PC-3 (cell line): ENCODE results near the gene CHRNB1. TPM values are rescaled to one million over a fixed set of nuclear protein-coding genes. Genes with fewer than 3 reads are reported as not detected.
A peak's percentile ranks its signal among the peaks of the same experiment; 100 is the strongest.

Experiments
- ATAC-seq: fragments of 200-7000 bp; cut with Tn5 transposase; 2 replicates; pipeline ENCODE4 v1.9.1; 2020; ENCODE audit warnings: mild to moderate bottlenecking, moderate library complexity
- BruUV-seq: library from RNA; stranded (reverse); fragments of 400-500 nt; replicated peaks from 2 replicates; lab custom pipeline; 2021; lab: Mats Ljungman, UMichigan
- CTCF ChIA-PET: fragments of 300-600 bp; sonication (Branson Sonifier 250); formaldehyde crosslinking; loops from one replicate; lab custom pipeline; 2022; ENCODE audit warnings: antibody characterized with exemption; lab: Charles Lee
- POLR2A ChIA-PET: fragments of 300-600 bp; sonication (Branson Sonifier 250); formaldehyde crosslinking; loops from one replicate; lab custom pipeline; 2022; ENCODE audit warnings: antibody characterized with exemption; ENCODE audit not compliant: unreplicated experiment; lab: Charles Lee
- DNase-seq: peaks from one replicate; pipeline ENCODE4 v3.0.0-alpha.2; 2015
- H2AFZ ChIP-seq: fragments of 300-600 bp; sonication (generic); 2 replicates; pipeline ENCODE4 v1.6.0; 2016; ENCODE audit warnings: antibody characterized with exemption, low read length
- H3F3A ChIP-seq: fragments of 300-600 bp; sonication (generic); one replicate; pipeline ENCODE4 v1.6.0; 2017; ENCODE audit warnings: antibody characterized with exemption, low read length, control low read depth, mild to moderate bottlenecking; ENCODE audit not compliant: unreplicated experiment
- H3K27ac ChIP-seq: fragments of 300-600 bp; sonication (generic); 2 replicates; pipeline ENCODE4 v1.5.1; 2016; ENCODE audit warnings: mild to moderate bottlenecking, low read length
- H3K27me3 ChIP-seq: fragments of 300-600 bp; sonication (generic); 2 replicates; pipeline ENCODE4 v1.6.1; 2016; ENCODE audit warnings: low read length, mixed read lengths
- H3K36me3 ChIP-seq: fragments of 300-600 bp; sonication (generic); 2 replicates; pipeline ENCODE4 v1.6.1; 2016; ENCODE audit warnings: low read depth, mixed run types, low read length, mixed read lengths
- H3K4me1 ChIP-seq: fragments of 300-600 bp; sonication (generic); 2 replicates; pipeline ENCODE4 v1.5.1; 2016; ENCODE audit warnings: low read length; ENCODE audit not compliant: insufficient read depth
- H3K4me2 ChIP-seq: fragments of 300-600 bp; sonication (generic); 2 replicates; pipeline ENCODE4 v1.6.0; 2016; ENCODE audit warnings: low read length
- H3K4me3 ChIP-seq: fragments of 300-600 bp; sonication (generic); 2 replicates; pipeline ENCODE4 v1.5.1; 2016; ENCODE audit warnings: mild to moderate bottlenecking, low read length, mixed read lengths
- H3K79me2 ChIP-seq: fragments of 300-600 bp; sonication (generic); 2 replicates; pipeline ENCODE4 v1.6.1; 2017; ENCODE audit warnings: low read length, mixed read lengths
- H3K9ac ChIP-seq: fragments of 300-600 bp; sonication (generic); 2 replicates; pipeline ENCODE4 v1.6.0; 2016; ENCODE audit warnings: mild to moderate bottlenecking, low read length
- H3K9me2 ChIP-seq: fragments of 300-600 bp; sonication (generic); replicated peaks from 2 replicates; pipeline ENCODE4 v1.6.1; 2016; ENCODE audit warnings: mixed run types, low read length, mixed read lengths
- H3K9me3 ChIP-seq: fragments of 300-600 bp; sonication (generic); 2 replicates; pipeline ENCODE4 v1.6.1; 2016; ENCODE audit warnings: low read length, mixed read lengths
- H4K20me1 ChIP-seq: fragments of 300-600 bp; sonication (generic); 2 replicates; pipeline ENCODE4 v1.6.1; 2016; ENCODE audit warnings: low read length, mixed read lengths
- EZH2 ChIP-seq: fragments of 300-600 bp; sonication (generic); IDR thresholded peaks from one replicate; pipeline ENCODE4 v1.6.1; 2017; ENCODE audit warnings: antibody characterized with exemption, mild to moderate bottlenecking, low read length; ENCODE audit not compliant: unreplicated experiment
- EZH2phosphoT487 ChIP-seq: fragments of 300-600 bp; sonication (generic); IDR thresholded peaks from 2 replicates; pipeline ENCODE4 v1.6.1; 2018; ENCODE audit warnings: mild to moderate bottlenecking, antibody characterized with exemption, low read length, borderline replicate concordance
- intact Hi-C: fragments of 100-400 bp; cut with micrococcal nuclease; formaldehyde crosslinking; loops from 2 replicates; pipeline ENCODE4 v1.9.0; 2023
- total RNA-seq: library from RNA; depleted of rRNA; stranded (reverse); fragments of >200 nt; gene quantifications from 2 replicates; pipeline ENCODE4 v1.2.3, GENCODE V29; 2014
- TF ChIP-seq, protein P1 (sequence below): fragments of 300-600 bp; sonication (generic); conservative IDR thresholded peaks from 2 replicates; pipeline ENCODE4 v1.5.1; 2017; ENCODE audit warnings: antibody characterized with exemption, low read depth, mild to moderate bottlenecking, low read length

The CHRNB1 gene
- total RNA-seq, 1 experiment from 2014 or later, result 2.1 TPM

DNA sequence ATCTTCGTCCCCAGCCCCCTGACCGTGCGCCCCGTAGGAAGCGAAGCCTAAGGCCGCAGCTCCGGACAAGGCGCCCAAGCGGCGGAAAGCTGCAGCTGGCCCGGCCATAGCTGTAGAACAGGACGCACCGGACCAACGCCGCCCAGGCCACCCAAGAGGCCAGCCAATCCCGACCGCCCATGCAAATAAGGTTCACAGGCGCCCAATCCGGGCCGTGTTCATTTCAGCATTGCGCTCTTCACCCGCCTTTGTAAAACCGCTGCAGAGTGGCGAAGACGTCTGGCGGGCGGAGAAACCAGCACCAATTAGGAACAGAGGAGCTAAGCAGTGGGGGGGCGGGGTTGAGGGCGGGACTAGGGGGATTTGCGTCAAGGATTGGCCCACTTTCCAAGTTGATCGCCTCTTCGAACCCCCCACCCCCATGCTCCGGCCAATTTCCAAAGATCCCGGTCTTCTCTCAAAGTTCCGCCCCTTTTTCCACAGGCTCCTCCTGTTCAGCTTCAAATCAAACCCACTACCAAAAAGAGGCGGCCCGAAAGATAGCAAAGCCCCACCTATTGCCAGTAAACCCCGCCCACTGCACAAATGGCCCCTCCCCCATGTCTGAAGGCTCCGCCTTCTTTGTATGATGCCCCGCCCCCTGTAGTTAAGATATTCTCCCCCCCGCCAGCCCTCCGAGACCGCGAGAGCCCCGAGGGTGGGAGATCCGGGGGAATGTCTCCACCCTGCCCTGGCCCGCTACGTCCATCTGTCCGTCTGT, 40.7 kb upstream of the CHRNB1 start, which contains the start of gene TMEM256:
Gene TMEM256 (minus strand): TSS at position 121 of the 760 bp plus-strand sequence. CDS start 13 bp downstream, at position 108.
- H3K27me3 ChIP-seq, result no peaks in the 10 kb centered on the region
- H3K4me2 ChIP-seq, result peak within 1 kb of the TSS; percentile 93
- no peaks in the 10 kb centered on the region for H3K9me3 ChIP-seq
- POLR2A ChIA-PET, result interaction anchor here (0.5 to 0.7 kb wide), 5 partner anchors 10 to 1935 kb away, joined by 3 to 5 read pairs (median 3); partner anchors contain the start of genes DHX33 and PLSCR3
- peaks cover 9% of the 10 kb centered on the region for H3K4me1 ChIP-seq
- no peaks in the 10 kb centered on the region for H3K9me2 ChIP-seq
- CTCF ChIA-PET, result interaction anchor here (0.8 to 1.2 kb wide), 5 partner anchors 10 to 284 kb away, joined by 3 to 6 read pairs (median 4); partner anchors contain the start of genes ACADVL, DLG4 and PLSCR3
- peak; percentile 97 for DNase-seq
- intact Hi-C loops, result loop anchor here (1.0 kb wide), 2 partner anchors 10 to 31 kb away; partner anchors contain the start of genes PLSCR3 and TMEM102
- ATAC-seq, result peak; percentile 87
- H3K27ac ChIP-seq, result 0 out of 2 replicates have a peak within 1 kb of the TSS, but pooled peaks have one; percentile 13
- H3K79me2 ChIP-seq, result peaks cover 6% of the 10 kb centered on the region; the same call in 1 of the 2 replicates
- H2AFZ ChIP-seq, result peak within 1 kb of the TSS; percentile 80
- no TSS peak for BruUV-seq
- H4K20me1 ChIP-seq, result no peaks in the 10 kb centered on the region
- H3K36me3 ChIP-seq, result no peaks in the 10 kb centered on the region
- H3K4me3 ChIP-seq, result peak within 1 kb of the TSS; percentile 85
- TF ChIP-seq, protein P1, sequence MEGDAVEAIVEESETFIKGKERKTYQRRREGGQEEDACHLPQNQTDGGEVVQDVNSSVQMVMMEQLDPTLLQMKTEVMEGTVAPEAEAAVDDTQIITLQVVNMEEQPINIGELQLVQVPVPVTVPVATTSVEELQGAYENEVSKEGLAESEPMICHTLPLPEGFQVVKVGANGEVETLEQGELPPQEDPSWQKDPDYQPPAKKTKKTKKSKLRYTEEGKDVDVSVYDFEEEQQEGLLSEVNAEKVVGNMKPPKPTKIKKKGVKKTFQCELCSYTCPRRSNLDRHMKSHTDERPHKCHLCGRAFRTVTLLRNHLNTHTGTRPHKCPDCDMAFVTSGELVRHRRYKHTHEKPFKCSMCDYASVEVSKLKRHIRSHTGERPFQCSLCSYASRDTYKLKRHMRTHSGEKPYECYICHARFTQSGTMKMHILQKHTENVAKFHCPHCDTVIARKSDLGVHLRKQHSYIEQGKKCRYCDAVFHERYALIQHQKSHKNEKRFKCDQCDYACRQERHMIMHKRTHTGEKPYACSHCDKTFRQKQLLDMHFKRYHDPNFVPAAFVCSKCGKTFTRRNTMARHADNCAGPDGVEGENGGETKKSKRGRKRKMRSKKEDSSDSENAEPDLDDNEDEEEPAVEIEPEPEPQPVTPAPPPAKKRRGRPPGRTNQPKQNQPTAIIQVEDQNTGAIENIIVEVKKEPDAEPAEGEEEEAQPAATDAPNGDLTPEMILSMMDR, result no peak
- TF ChIP-seq EZH2phosphoT487 (no peak), EZH2 (no peak)
- peak within 1 kb of the TSS; percentile 73 for H3K9ac ChIP-seq
- H3F3A ChIP-seq, result no peaks in the 10 kb centered on the region

DNA sequence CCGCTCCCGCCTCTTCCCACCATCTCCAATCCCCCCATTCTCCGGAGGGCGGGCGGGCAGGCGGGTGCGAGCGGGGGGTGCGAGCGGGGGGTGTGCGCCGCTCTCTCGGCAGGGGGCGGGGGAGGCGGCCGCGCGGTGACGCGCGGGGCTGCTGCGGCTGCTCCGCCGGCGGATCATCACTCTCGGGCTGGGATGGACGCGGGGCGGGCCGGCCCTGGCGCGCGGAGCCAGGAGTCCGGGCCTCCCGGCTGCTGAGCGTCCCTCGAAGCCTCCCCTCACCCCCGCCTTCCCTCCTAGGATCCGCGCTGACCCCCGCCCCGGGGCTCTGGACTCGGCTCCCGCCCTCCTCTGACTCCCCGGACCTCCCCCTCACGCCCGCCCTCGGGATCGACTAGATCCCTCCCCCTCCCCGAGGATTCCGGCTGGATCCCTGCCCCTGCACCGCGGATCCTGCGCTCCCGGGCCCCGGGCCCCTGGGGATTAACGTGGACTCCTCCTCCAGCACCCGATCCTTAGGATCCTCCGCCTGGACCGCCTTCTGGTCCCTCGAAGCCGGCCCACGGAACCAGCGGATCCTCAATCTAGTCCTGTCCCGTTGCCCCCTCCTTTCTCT, 40.0 kb upstream of the CHRNB1 start:
- peak overlapping the region; percentile 81 for H3K4me3 ChIP-seq
- peaks cover 6% of the 10 kb centered on the region; the same call in 1 of the 2 replicates for H3K79me2 ChIP-seq
- no peaks in the 10 kb centered on the region for H3F3A ChIP-seq
- BruUV-seq, result no TSS peak
- H3K9me2 ChIP-seq, result no peaks in the 10 kb centered on the region
- no peaks in the 10 kb centered on the region for H4K20me1 ChIP-seq
- ATAC-seq (peak; percentile 28), DNase-seq (no peak)
- POLR2A ChIA-PET, result interaction anchor here (0.6 kb wide), 1 partner anchor 157 kb away, joined by 3 read pairs; no protein-coding TSS in a partner anchor
- H3K4me2 ChIP-seq, result peak overlapping the region; percentile 93
- intact Hi-C loops, result loop anchor here (1.0 kb wide), 2 partner anchors 11 to 30 kb away; partner anchors contain the start of genes PLSCR3 and TMEM102
- H3K27ac ChIP-seq, result no peak overlapping the region
- TF ChIP-seq EZH2phosphoT487 (no peak), EZH2 (no peak)
- TF ChIP-seq, protein P1, result no peak
- peak overlapping the region; percentile 71 for H2AFZ ChIP-seq
- no peaks in the 10 kb centered on the region for H3K36me3 ChIP-seq
- H3K4me1 ChIP-seq, result peaks cover 9% of the 10 kb centered on the region
- CTCF ChIA-PET, result interaction anchor here (0.8 to 1.1 kb wide), 4 partner anchors 11 to 284 kb away, joined by 3 to 6 read pairs (median 4); partner anchors contain the start of genes ACADVL, DLG4 and PLSCR3
- no peaks in the 10 kb centered on the region for H3K27me3 ChIP-seq
- H3K9ac ChIP-seq, result peak overlapping the region; percentile 60
- no peaks in the 10 kb centered on the region for H3K9me3 ChIP-seq
